ENCODE data around the gene PKD2L1. TPM values are rescaled to one million over a fixed set of nuclear protein-coding genes. Genes with fewer than 3 reads are reported as not detected.
A peak's percentile ranks its signal among the peaks of the same experiment; 100 is the strongest.

Gene PKD2L1
- polyA plus RNA-seq, 1 experiment, result not detected

DNA sequence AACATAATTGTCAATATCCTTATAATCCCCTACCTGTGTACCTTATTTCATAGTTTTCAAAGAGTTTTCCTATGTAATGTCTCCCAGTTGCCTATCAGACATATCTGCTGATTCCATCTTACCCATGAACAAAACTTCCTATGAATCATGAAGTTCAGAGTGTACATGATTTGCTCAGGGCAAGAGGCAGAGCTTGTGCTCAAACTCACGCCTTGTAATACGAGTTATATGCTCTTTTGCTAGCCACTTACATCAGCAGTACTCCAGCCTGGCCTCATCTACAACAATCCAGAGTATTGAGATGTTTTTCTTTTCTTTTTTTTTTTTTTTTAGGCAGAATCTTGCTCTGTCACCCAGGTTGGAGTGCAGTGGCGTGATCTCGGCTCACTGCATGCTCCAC is 11.8 kb downstream of the PKD2L1 start:
- Histone ChIP-seq H3K27ac (ENCODE audit: low read depth, low read length) (no peak overlapping the region), H3K4me3 (ENCODE audit: low read depth, low read length) (no peak overlapping the region), H3K27me3 (ENCODE audit: control insufficient read depth, insufficient read depth, low read length) (peaks cover 18% of the 10 kb centered on the region), H3K9me3 (ENCODE audit: control insufficient read depth, insufficient read depth, low read length) (no peaks in the 10 kb centered on the region)
- ChIA-PET CTCF (interaction anchor here (0.7 kb wide), 1 partner anchor 15 kb away, joined by 9 read pairs; no protein-coding TSS in a partner anchor), POLR2A (no interaction called here)
- TF ChIP-seq, protein P1, sequence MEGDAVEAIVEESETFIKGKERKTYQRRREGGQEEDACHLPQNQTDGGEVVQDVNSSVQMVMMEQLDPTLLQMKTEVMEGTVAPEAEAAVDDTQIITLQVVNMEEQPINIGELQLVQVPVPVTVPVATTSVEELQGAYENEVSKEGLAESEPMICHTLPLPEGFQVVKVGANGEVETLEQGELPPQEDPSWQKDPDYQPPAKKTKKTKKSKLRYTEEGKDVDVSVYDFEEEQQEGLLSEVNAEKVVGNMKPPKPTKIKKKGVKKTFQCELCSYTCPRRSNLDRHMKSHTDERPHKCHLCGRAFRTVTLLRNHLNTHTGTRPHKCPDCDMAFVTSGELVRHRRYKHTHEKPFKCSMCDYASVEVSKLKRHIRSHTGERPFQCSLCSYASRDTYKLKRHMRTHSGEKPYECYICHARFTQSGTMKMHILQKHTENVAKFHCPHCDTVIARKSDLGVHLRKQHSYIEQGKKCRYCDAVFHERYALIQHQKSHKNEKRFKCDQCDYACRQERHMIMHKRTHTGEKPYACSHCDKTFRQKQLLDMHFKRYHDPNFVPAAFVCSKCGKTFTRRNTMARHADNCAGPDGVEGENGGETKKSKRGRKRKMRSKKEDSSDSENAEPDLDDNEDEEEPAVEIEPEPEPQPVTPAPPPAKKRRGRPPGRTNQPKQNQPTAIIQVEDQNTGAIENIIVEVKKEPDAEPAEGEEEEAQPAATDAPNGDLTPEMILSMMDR (IDR thresholded peaks at IDR 0.05; ENCODE audit: low read depth, low read length), result no peak
- no peak for DNase-seq (ENCODE audit: low read depth, low spot score)

DNA sequence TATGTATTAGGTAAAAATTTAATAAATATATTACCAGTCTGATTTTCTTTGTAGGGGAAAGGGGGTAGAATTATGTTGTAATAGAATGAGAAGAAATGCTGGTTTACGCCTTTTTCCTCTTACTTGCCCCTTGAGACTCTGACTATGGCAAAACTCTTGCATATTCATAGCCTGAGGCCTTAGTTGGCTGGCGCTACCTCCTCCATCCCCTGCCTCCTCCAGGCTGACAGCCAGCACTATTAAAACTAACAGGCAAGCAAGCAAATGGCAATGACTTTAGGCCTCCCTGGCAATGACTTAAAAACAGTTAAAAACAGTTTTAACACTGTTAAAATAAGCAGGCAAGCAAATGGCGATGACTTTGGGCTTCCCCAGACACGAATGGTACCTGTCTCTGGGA is 14.4 kb downstream of the PKD2L1 start:
- TF ChIP-seq, protein P1 (IDR thresholded peaks at IDR 0.05; ENCODE audit: low read depth, low read length), result no peak
- Histone ChIP-seq H3K9me3 (ENCODE audit: control insufficient read depth, insufficient read depth, low read length) (no peaks in the 10 kb centered on the region), H3K27ac (ENCODE audit: low read depth, low read length) (no peak overlapping the region), H3K4me3 (ENCODE audit: low read depth, low read length) (no peak overlapping the region), H3K27me3 (ENCODE audit: control insufficient read depth, insufficient read depth, low read length) (peaks cover 22% of the 10 kb centered on the region)
- CTCF ChIA-PET, result no interaction called here
- DNase-seq (ENCODE audit: low read depth, low spot score), result no peak
- POLR2A ChIA-PET, result no interaction called here

GRCh38 chr10:100311298-100311697 is 18.7 kb downstream of the PKD2L1 start:
- CTCF ChIA-PET, result interaction anchor here (1.2 kb wide), 1 partner anchor 123 kb away, joined by 4 read pairs; no protein-coding TSS in a partner anchor
- POLR2A ChIA-PET, result no interaction called here
- TF ChIP-seq, protein P1 (IDR thresholded peaks at IDR 0.05; ENCODE audit: low read depth, low read length), result no peak
- H3K9me3 ChIP-seq (ENCODE audit: control insufficient read depth, insufficient read depth, low read length), result no peaks in the 10 kb centered on the region
- DNase-seq (ENCODE audit: low read depth, low spot score), result no peak
- H3K27me3 ChIP-seq (ENCODE audit: control insufficient read depth, insufficient read depth, low read length), result peaks cover 20% of the 10 kb centered on the region
- H3K27ac ChIP-seq (ENCODE audit: low read depth, low read length), result no peak overlapping the region
- no peak overlapping the region for H3K4me3 ChIP-seq (ENCODE audit: low read depth, low read length)

DNA sequence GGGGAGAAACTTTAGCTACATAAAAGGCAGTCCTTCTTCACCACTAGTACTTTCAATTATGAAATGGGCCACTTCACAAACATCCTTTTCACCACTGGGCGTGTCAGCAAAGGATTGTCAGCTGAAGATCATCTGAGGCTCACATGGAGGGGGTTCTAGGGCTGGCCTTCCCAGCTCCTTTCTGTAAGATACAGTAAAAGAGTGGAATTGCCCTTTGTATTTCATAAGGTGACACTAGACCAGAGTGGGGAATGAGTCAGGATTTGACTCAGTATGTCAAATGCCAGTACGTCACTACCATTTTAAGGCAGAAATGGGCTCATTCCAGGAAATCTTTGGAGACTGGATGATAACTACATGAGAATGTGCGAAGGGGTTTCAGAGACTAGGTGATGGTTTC is 22.3 kb downstream of the PKD2L1 start:
- Histone ChIP-seq H3K27me3 (ENCODE audit: control insufficient read depth, insufficient read depth, low read length) (peaks cover 11% of the 10 kb centered on the region), H3K4me3 (ENCODE audit: low read depth, low read length) (no peak overlapping the region), H3K9me3 (ENCODE audit: control insufficient read depth, insufficient read depth, low read length) (no peaks in the 10 kb centered on the region), H3K27ac (ENCODE audit: low read depth, low read length) (no peak overlapping the region)
- peak; percentile 4 for DNase-seq (ENCODE audit: low read depth, low spot score)
- ChIA-PET CTCF (interaction anchor here (0.6 to 0.7 kb wide), 3 partner anchors 30 to 344 kb away, joined by 3 to 4 read pairs (median 4); no protein-coding TSS in a partner anchor), POLR2A (no interaction called here)
- TF ChIP-seq, protein P1 (IDR thresholded peaks at IDR 0.05; ENCODE audit: low read depth, low read length), result no peak

GRCh38 chr10:100306861-100307260 is 23.2 kb downstream of the PKD2L1 start:
- ChIA-PET POLR2A (no interaction called here), CTCF (interaction anchor here (0.6 to 0.7 kb wide), 2 partner anchors 31 to 126 kb away, joined by 3 to 4 read pairs; no protein-coding TSS in a partner anchor)
- Histone ChIP-seq H3K27ac (ENCODE audit: low read depth, low read length) (no peak overlapping the region), H3K27me3 (ENCODE audit: control insufficient read depth, insufficient read depth, low read length) (peaks cover 9% of the 10 kb centered on the region), H3K4me3 (ENCODE audit: low read depth, low read length) (no peak overlapping the region), H3K9me3 (ENCODE audit: control insufficient read depth, insufficient read depth, low read length) (no peaks in the 10 kb centered on the region)
- TF ChIP-seq, protein P1 (IDR thresholded peaks at IDR 0.05; ENCODE audit: low read depth, low read length), result no peak
- no peak for DNase-seq (ENCODE audit: low read depth, low spot score)
